SK-N-SH (cell line): ENCODE measurements around the gene CDH15. TPM values are rescaled to one million over a fixed set of nuclear protein-coding genes. Genes with fewer than 3 reads are reported as not detected.
A peak's percentile ranks its signal among the peaks of the same experiment; 100 is the strongest.

ENCODE experiments used
- CTCF ChIA-PET: fragments of 300-600, 350-600 bp; formaldehyde crosslinking; extraction: SDS; loops from one replicate; lab custom pipeline; 2021; lab: Yijun Ruan, JAX
- POLR2A ChIA-PET: fragments of 350-600 bp; sonication (Branson Sonifier 250); formaldehyde crosslinking; extraction: SDS; loops from one replicate; lab custom pipeline; 2020; ENCODE audit warnings: antibody characterized with exemption, inconsistent platforms; lab: Yijun Ruan, JAX
- DNase-seq: peaks from one replicate; pipeline ENCODE4 v3.0.0; 2012
- H2AFZ ChIP-seq: fragments of 200-600 bp; sonication (generic); 2 replicates; pipeline ENCODE4 v1.8.1; 2016; ENCODE audit warnings: antibody characterized with exemption, mild to moderate bottlenecking, low read depth
- H3F3A ChIP-seq: fragments of 200-600 bp; sonication (generic); replicated peaks from 2 replicates; pipeline ENCODE3; 2016; ENCODE audit warnings: antibody characterized with exemption, mild to moderate bottlenecking; ENCODE audit not compliant: insufficient read depth
- H3K27ac ChIP-seq, 2 experiments: fragments of 200-500 bp in 1 of 2; fragments of 200-600 bp in 1 of 2; sonication (Bioruptor generic) in 1 of 2; sonication (generic), shearing (Covaris generic) in 1 of 2; 2 replicates each; pipeline versions ENCODE4 v1.5.1 to v1.6.1; 2014 to 2016; ENCODE audit warnings: low read depth in 2 of 2, inconsistent platforms in 1 of 2, low read length in 1 of 2, mild to moderate bottlenecking in 1 of 2, mixed read lengths in 1 of 2
- H3K27me3 ChIP-seq: fragments of 200-600 bp; sonication (generic), shearing (Covaris generic); 2 replicates; pipeline ENCODE4 v1.6.1; 2016; ENCODE audit warnings: mixed run types; ENCODE audit not compliant: insufficient read depth
- H3K36me3 ChIP-seq, 2 experiments: fragments of 200-500 bp in 1 of 2; fragments of 200-600 bp in 1 of 2; sonication (Bioruptor generic) in 1 of 2; sonication (generic) in 1 of 2; replicated peaks in 1 of 2; 2 replicates each; pipeline versions ENCODE3 to v1.5.1; 2014 to 2016; ENCODE audit warnings: low read length in 1 of 2, mild to moderate bottlenecking in 1 of 2; ENCODE audit not compliant: insufficient read depth in 2 of 2, control insufficient read depth in 1 of 2
- H3K4me1 ChIP-seq, 2 experiments: fragments of 200-500 bp in 1 of 2; fragments of 200-600 bp in 1 of 2; sonication (Bioruptor generic) in 1 of 2; sonication (generic), shearing (Covaris generic) in 1 of 2; 2 replicates each; pipeline versions ENCODE4 v1.5.1 to v1.6.1; 2014 to 2016; ENCODE audit warnings: low read depth in 1 of 2, low read length in 1 of 2, mixed run types in 1 of 2; ENCODE audit not compliant: insufficient read depth in 2 of 2, control insufficient read depth in 1 of 2
- H3K4me2 ChIP-seq: fragments of 200-600 bp; sonication (generic), shearing (Covaris generic); 2 replicates; pipeline ENCODE4 v1.6.1; 2017; ENCODE audit warnings: mixed run types
- H3K4me3 ChIP-seq, 2 experiments: fragments of 200-500 bp in 1 of 2; fragments of 200-600 bp in 1 of 2; sonication (Bioruptor generic) in 1 of 2; sonication (generic), shearing (Covaris generic) in 1 of 2; 2 replicates each; pipeline versions ENCODE4 v1.5.1 to v1.8.1; 2014 to 2016; ENCODE audit warnings: low read depth in 2 of 2, inconsistent platforms in 1 of 2, low read length in 1 of 2, mild to moderate bottlenecking in 1 of 2, mixed read lengths in 1 of 2, moderate library complexity in 1 of 2
- H3K79me2 ChIP-seq: fragments of 200-600 bp; sonication (generic); 2 replicates; pipeline ENCODE4 v1.8.1; 2017; ENCODE audit warnings: mild to moderate bottlenecking; ENCODE audit not compliant: insufficient read depth
- H3K9ac ChIP-seq: fragments of 200-600 bp; sonication (generic); 2 replicates; pipeline ENCODE4 v1.6.1; 2017; ENCODE audit warnings: mixed run types
- H3K9me2 ChIP-seq: fragments of 200-600 bp; sonication (generic); 2 replicates; pipeline ENCODE4 v1.6.1; 2017; ENCODE audit warnings: mixed run types
- H3K9me3 ChIP-seq: fragments of 200-600 bp; sonication (generic); 2 replicates; pipeline ENCODE4 v1.6.1; 2017; ENCODE audit warnings: mixed run types, mild to moderate bottlenecking, moderate library complexity
- H4K20me1 ChIP-seq: fragments of 200-600 bp; sonication (generic); 2 replicates; pipeline ENCODE4 v1.6.1; 2017; ENCODE audit warnings: mild to moderate bottlenecking, mixed run types; ENCODE audit not compliant: insufficient read depth
- EZH2phosphoT487 ChIP-seq: fragments of 200-600 bp; sonication (generic); IDR thresholded peaks from 2 replicates; pipeline ENCODE4 v1.6.1; 2017; ENCODE audit warnings: low read depth, mixed run types, mild to moderate bottlenecking, antibody characterized with exemption, moderate library complexity, borderline replicate concordance
- GABPA ChIP-seq: IDR thresholded peaks from 2 replicates; pipeline ENCODE4 v1.4.0; 2012; ENCODE audit warnings: low read depth, mild to moderate bottlenecking
- GATA2 ChIP-seq: sonication (generic); formaldehyde crosslinking; IDR thresholded peaks from 2 replicates; pipeline ENCODE4 v1.5.0; 2020; ENCODE audit warnings: mild to moderate bottlenecking, missing genetic modification reagents
- MXI1 ChIP-seq: IDR thresholded peaks from 2 replicates; pipeline ENCODE4 v1.6.1; 2012; ENCODE audit warnings: mild to moderate bottlenecking, low read depth, low read length, improper control_type of control experiment
- RCOR1 ChIP-seq: fragments of 150-350 bp; IDR thresholded peaks from 2 replicates; pipeline ENCODE4 v1.6.1; 2017; ENCODE audit warnings: antibody characterized with exemption, low read length
- REST ChIP-seq: IDR thresholded peaks from 2 replicates; pipeline ENCODE4 v1.6.1; 2012; ENCODE audit warnings: mild to moderate bottlenecking, low read depth, low read length, moderate library complexity
- SMC3 ChIP-seq: IDR thresholded peaks from 2 replicates; pipeline ENCODE4 v1.6.1; 2012; ENCODE audit warnings: low read depth, low read length, improper control_type of control experiment
- TCF12 ChIP-seq: IDR thresholded peaks from 2 replicates; pipeline ENCODE4 v1.4.0; 2012
- TEAD4 ChIP-seq: IDR thresholded peaks from 2 replicates; pipeline ENCODE4 v1.4.0; 2012; ENCODE audit warnings: mild to moderate bottlenecking, borderline replicate concordance; ENCODE audit not compliant: insufficient read depth
- ZBTB33 ChIP-seq: IDR thresholded peaks from 2 replicates; pipeline ENCODE4 v1.4.0; 2012; ENCODE audit warnings: low read depth, borderline replicate concordance
- WGBS: methylation state at CpG from one replicate; pipeline ENCODE4 v1.1.6; 2017; ENCODE audit warnings: low lambda C conversion rate; 5-methylcytosine and 5-hydroxymethylcytosine counted together
- polyA plus RNA-seq, 3 experiments: library from polyadenylated mRNA; depleted of rRNA; stranded (reverse); fragments of >200 nt; gene quantifications; 2 replicates each; pipeline ENCODE4 v1.2.3, GENCODE V29; 2012
- TF ChIP-seq, protein P1 (sequence below): IDR thresholded peaks from 2 replicates; pipeline ENCODE4; 2012
- TF ChIP-seq, protein P2 (sequence below): fragments of 150-350 bp; IDR thresholded peaks from 2 replicates; pipeline ENCODE4 v1.6.1; 2016; ENCODE audit warnings: mild to moderate bottlenecking, low read depth, low read length

CDH15 gene
- polyA plus RNA-seq, 1 of the 3 experiments (the other 2 are of a cell fraction) = 0.03 TPM

GRCh38 chr16:89237733-89238132 is 66.2 kb downstream of the CDH15 start:
- Histone ChIP-seq H3K27ac (no peak overlapping the region), H3K27me3 (no peaks in the 10 kb centered on the region), H4K20me1 (no peaks in the 10 kb centered on the region), H3K4me1 (no peaks in the 10 kb centered on the region), H3K4me2 (no peak overlapping the region)
- TF ChIP-seq REST (no peak), TEAD4 (no peak)
- TF ChIP-seq, protein P1, sequence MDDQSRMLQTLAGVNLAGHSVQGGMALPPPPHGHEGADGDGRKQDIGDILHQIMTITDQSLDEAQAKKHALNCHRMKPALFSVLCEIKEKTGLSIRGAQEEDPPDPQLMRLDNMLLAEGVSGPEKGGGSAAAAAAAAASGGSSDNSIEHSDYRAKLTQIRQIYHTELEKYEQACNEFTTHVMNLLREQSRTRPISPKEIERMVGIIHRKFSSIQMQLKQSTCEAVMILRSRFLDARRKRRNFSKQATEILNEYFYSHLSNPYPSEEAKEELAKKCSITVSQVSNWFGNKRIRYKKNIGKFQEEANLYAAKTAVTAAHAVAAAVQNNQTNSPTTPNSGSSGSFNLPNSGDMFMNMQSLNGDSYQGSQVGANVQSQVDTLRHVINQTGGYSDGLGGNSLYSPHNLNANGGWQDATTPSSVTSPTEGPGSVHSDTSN = no peak
- TF ChIP-seq, protein P2, sequence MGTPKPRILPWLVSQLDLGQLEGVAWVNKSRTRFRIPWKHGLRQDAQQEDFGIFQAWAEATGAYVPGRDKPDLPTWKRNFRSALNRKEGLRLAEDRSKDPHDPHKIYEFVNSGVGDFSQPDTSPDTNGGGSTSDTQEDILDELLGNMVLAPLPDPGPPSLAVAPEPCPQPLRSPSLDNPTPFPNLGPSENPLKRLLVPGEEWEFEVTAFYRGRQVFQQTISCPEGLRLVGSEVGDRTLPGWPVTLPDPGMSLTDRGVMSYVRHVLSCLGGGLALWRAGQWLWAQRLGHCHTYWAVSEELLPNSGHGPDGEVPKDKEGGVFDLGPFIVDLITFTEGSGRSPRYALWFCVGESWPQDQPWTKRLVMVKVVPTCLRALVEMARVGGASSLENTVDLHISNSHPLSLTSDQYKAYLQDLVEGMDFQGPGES = no peak
- TF ChIP-seq, all 33 proteins: peak for 0
- Histone ChIP-seq H3K79me2 (0 out of 2 replicates have a peak, but pooled peaks cover 8% of the 10 kb centered on the region), H3K9me3 (no peaks in the 10 kb centered on the region), H3F3A (peaks cover 9% of the 10 kb centered on the region), H2AFZ (no peak overlapping the region), H3K9ac (no peak overlapping the region), H3K4me3 (no peak overlapping the region), H3K9me2 (no peaks in the 10 kb centered on the region), H3K36me3 (peaks cover 12 to 16% of the 10 kb centered on the region in 2 experiments)
- WGBS = 93% methylated on average over 3 of the region's 3 CpGs
- ChIA-PET POLR2A (no interaction called here), CTCF (interaction anchor here (0.7 kb wide), 1 partner anchor 35 kb away, joined by 3 read pairs; no protein-coding TSS in a partner anchor)
- DNase-seq = no peak

DNA sequence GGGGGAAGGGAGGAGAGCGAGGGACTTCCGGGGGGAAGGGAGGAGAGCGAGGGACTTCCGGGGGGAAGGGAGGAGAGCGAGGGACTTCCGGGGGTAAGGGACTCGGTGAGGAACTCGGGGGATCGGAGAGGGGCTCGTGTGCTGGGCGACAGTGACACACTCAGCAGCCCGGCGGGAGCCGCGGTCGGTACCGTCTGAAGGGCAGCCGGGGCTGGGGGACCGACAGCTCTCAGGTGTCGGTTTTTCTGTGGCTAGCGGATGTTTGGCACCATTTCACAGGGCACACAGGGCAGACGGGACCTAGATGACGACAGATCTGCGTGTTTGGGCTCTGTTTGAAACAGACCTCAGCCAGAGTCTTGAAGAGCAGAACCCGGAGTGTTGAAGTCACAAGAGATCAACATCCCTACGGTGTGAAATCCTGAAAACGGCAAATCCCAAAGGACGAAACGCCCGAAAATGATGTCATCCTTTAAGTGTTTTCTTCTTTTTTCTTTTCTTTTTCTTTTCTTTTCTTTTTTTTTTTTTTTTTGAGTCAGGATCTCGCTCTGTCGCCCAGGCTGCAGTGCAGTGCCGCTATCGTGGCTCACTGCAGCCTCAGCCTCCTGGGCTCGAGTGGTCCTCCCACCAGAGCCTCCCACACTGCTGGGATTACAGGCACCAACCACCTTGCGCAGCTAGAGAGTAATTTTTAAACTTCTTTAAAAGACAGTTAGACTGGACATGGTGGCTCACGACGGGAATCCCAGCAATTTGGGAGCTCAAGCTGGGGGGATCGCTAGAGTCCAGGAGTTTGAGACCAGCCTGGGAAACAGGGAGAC is 69.8 kb downstream of the CDH15 start:
- CTCF ChIA-PET = interaction anchor here (0.8 to 2.0 kb wide), 8 partner anchors 11 to 423 kb away, joined by 3 to 9 read pairs (median 4); partner anchors contain the start of gene ZNF778
- Histone ChIP-seq H3K27me3 (no peaks in the 10 kb centered on the region), H3K27ac (peak overlapping the region; percentile 89 to 94), H3K9ac (peak overlapping the region; percentile 80), H3K4me3 (peak overlapping the region; percentile 66 to 87), H4K20me1 (no peaks in the 10 kb centered on the region), H3K4me2 (peak overlapping the region; percentile 98), H2AFZ (peak overlapping the region; percentile 84), H3K79me2 (0 out of 2 replicates have a peak, but pooled peaks cover 8% of the 10 kb centered on the region), H3K36me3 (no peaks in the 10 kb centered on the region), H3K9me3 (no peaks in the 10 kb centered on the region), H3F3A (peaks cover 9% of the 10 kb centered on the region), H3K4me1 (no peaks in the 10 kb centered on the region), H3K9me2 (no peaks in the 10 kb centered on the region)
- 4% methylated on average over 23 of the region's 39 CpGs for WGBS
- peak; percentile 87 for DNase-seq
- POLR2A ChIA-PET = interaction anchor here (0.7 kb wide), 1 partner anchor 15 kb away, joined by 3 read pairs; no protein-coding TSS in a partner anchor
- TF ChIP-seq ZBTB33 = no peak
- no peak for TF ChIP-seq TCF12
- no peak for TF ChIP-seq SMC3
- no peak for TF ChIP-seq REST
- no peak for TF ChIP-seq EZH2phosphoT487
- TF ChIP-seq RCOR1 = no peak
- peak; percentile 94 for TF ChIP-seq GABPA
- no peak for TF ChIP-seq GATA2 (CRISPR knock-in tag)
- peak; percentile 30; the same call in 1 of the 2 replicates for TF ChIP-seq MXI1
